SK-N-SH treated with all-trans-retinoic acid at 6 μM for 48 hours (cell line): ENCODE results near the gene ROCK1.

Experiments used
- TOX ChIP-seq: fragments of 250-450 bp; sonication (Bioruptor Pico); IDR thresholded peaks from 2 replicates; pipeline ENCODE4 v1.8.0; 2021; ENCODE audit warnings: mild to moderate bottlenecking, moderate library complexity, borderline replicate concordance
- ZC3H10 ChIP-seq: fragments of 250-450 bp; sonication (Bioruptor Pico); IDR thresholded peaks from 2 replicates; pipeline ENCODE4 v1.5.1; 2021; ENCODE audit warnings: mild to moderate bottlenecking, moderate library complexity
- ZFP3 ChIP-seq: fragments of 250-450 bp; sonication (Bioruptor Pico); IDR thresholded peaks from 2 replicates; pipeline ENCODE4 v1.5.0; 2020; ENCODE audit warnings: mild to moderate bottlenecking, moderate library complexity
- ZNF8 ChIP-seq: fragments of 450-650 bp; formaldehyde crosslinking; IDR thresholded peaks from 2 replicates; pipeline ENCODE4 v1.5.0; 2020; ENCODE audit warnings: mild to moderate bottlenecking, moderate library complexity

- TF ChIP-seq ZFP3 (CRISPR knock-in tag) (no peak), ZC3H10 (CRISPR knock-in tag) (no peak), ZNF8 (CRISPR knock-in tag) (no peak), TOX (CRISPR knock-in tag) (no peak)
These were observed at the start of gene ROCK1 for GRCh38 chr18:21111346-21112139.
